Peyer's patch (tissue), 4 donors: ENCODE results near the gene MLLT1.

Experiments used
- CTCF ChIP-seq, 6 experiments: fragments of 450-650 bp in 4 of 6; fragments of 200-600 bp in 2 of 6; sonication (generic) in 1 of 6; IDR thresholded peaks; one replicate each; pipeline ENCODE4 v1.5.1; 2017 to 2019; ENCODE audit warnings: antibody characterized with exemption in 6 of 6, mild to moderate bottlenecking in 3 of 6, moderate library complexity in 1 of 6
- POLR2A ChIP-seq, 2 donors: fragments of 450-650 bp; IDR thresholded peaks; one replicate each; pipeline ENCODE4 v1.5.1; 2017; ENCODE audit warnings: antibody characterized with exemption in 2 of 2, mild to moderate bottlenecking in 2 of 2, moderate library complexity in 2 of 2

- no peak for TF ChIP-seq CTCF (IDR thresholded peaks at IDR 0.05)
- TF ChIP-seq POLR2A (IDR thresholded peaks at IDR 0.05): no peak
These were observed 7.6 kb upstream of the MLLT1 start for GRCh38 chr19:6287269-6287885.
